HUES64 (cell line): ENCODE results near the gene TXK.

ENCODE experiments used
- H3K27ac ChIP-seq: 2 replicates; pipeline ENCODE4 v1.7.0; 2013; ENCODE audit warnings: low read depth, low read length, inconsistent platforms
- H3K27me3 ChIP-seq: 2 replicates; pipeline ENCODE4 v1.6.1; 2013; ENCODE audit warnings: mild to moderate bottlenecking, low read length; ENCODE audit not compliant: insufficient read depth
- H3K36me3 ChIP-seq: 2 replicates; pipeline ENCODE4 v1.6.1; 2013; ENCODE audit warnings: mild to moderate bottlenecking, low read length; ENCODE audit not compliant: insufficient read depth
- H3K4me1 ChIP-seq: 2 replicates; pipeline ENCODE4 v1.6.1; 2013; ENCODE audit warnings: mild to moderate bottlenecking, low read length, moderate library complexity; ENCODE audit not compliant: insufficient read depth
- H3K4me3 ChIP-seq: 2 replicates; pipeline ENCODE4 v1.5.1; 2013; ENCODE audit warnings: mild to moderate bottlenecking, low read length, moderate library complexity
- H3K9ac ChIP-seq: 2 replicates; pipeline ENCODE4 v1.6.1; 2013; ENCODE audit warnings: mild to moderate bottlenecking, low read depth, low read length
- H3K9me3 ChIP-seq: 2 replicates; pipeline ENCODE4 v1.6.1; 2013; ENCODE audit warnings: low read depth, low read length; ENCODE audit not compliant: insufficient read depth
- WGBS: fragments of 150-250, 120-280 bp; methylation state at CpG from one replicate; pipeline ENCODE4 v1.1.7; 2013; ENCODE audit warnings: missing lambda C conversion rate; 5-methylcytosine and 5-hydroxymethylcytosine counted together

The TXK gene

GRCh38 chr4:48103483-48104139 is 30.4 kb downstream of the TXK start:
- H3K36me3 ChIP-seq = no peaks in the 10 kb centered on the region
- H3K27ac ChIP-seq = no peak overlapping the region
- no peak overlapping the region for H3K9ac ChIP-seq
- H3K9me3 ChIP-seq = no peaks in the 10 kb centered on the region
- no peaks in the 10 kb centered on the region for H3K4me1 ChIP-seq
- H3K27me3 ChIP-seq = no peaks in the 10 kb centered on the region
- no peak overlapping the region for H3K4me3 ChIP-seq
- 76% methylated on average over 3 of the region's 3 CpGs for WGBS

GRCh38 chr4:48102303-48102702 is 31.7 kb downstream of the TXK start:
- Histone ChIP-seq H3K4me3 (no peak overlapping the region), H3K4me1 (no peaks in the 10 kb centered on the region), H3K27ac (no peak overlapping the region), H3K36me3 (no peaks in the 10 kb centered on the region), H3K27me3 (no peaks in the 10 kb centered on the region), H3K9me3 (no peaks in the 10 kb centered on the region), H3K9ac (no peak overlapping the region)
- 100% methylated on average over 2 of the region's 3 CpGs for WGBS

- Histone ChIP-seq H3K9ac (no peak overlapping the region), H3K4me1 (no peaks in the 10 kb centered on the region), H3K36me3 (no peaks in the 10 kb centered on the region), H3K27ac (no peak overlapping the region), H3K9me3 (no peaks in the 10 kb centered on the region), H3K4me3 (no peak overlapping the region), H3K27me3 (no peaks in the 10 kb centered on the region)
- WGBS = 100% methylated on average over 1 of the region's 1 CpG
Measured at GRCh38 chr4:48100256-48100655, 33.8 kb downstream of the TXK start.

- whole genome bisulfite sequencing = 90% methylated on average over 2 of the region's 2 CpGs
- no peaks in the 10 kb centered on the region for H3K9me3 ChIP-seq
- H3K9ac ChIP-seq = no peak overlapping the region
- H3K4me1 ChIP-seq = peaks cover 6% of the 10 kb centered on the region; the same call in 1 of the 2 replicates
- H3K36me3 ChIP-seq = no peaks in the 10 kb centered on the region
- no peaks in the 10 kb centered on the region for H3K27me3 ChIP-seq
- no peak overlapping the region for H3K27ac ChIP-seq
- H3K4me3 ChIP-seq = no peak overlapping the region
Measured at GRCh38 chr4:48095441-48095840, 38.6 kb downstream of the TXK start.

GRCh38 chr4:48093991-48094416 is 40.0 kb downstream of the TXK start:
- 50% methylated on average over 2 of the region's 3 CpGs for WGBS
- H3K4me1 ChIP-seq = peaks cover 6% of the 10 kb centered on the region; the same call in 1 of the 2 replicates
- no peak overlapping the region for H3K4me3 ChIP-seq
- H3K27me3 ChIP-seq = no peaks in the 10 kb centered on the region
- H3K9me3 ChIP-seq = no peaks in the 10 kb centered on the region
- H3K27ac ChIP-seq = no peak overlapping the region
- H3K9ac ChIP-seq = no peak overlapping the region
- H3K36me3 ChIP-seq = no peaks in the 10 kb centered on the region

GRCh38 chr4:48090621-48091020 is 43.4 kb downstream of the TXK start:
- WGBS = 90% methylated on average over 5 of the region's 5 CpGs
- Histone ChIP-seq H3K4me1 (peaks cover 6% of the 10 kb centered on the region; the same call in 1 of the 2 replicates), H3K4me3 (no peak overlapping the region), H3K9ac (no peak overlapping the region), H3K27me3 (no peaks in the 10 kb centered on the region), H3K36me3 (no peaks in the 10 kb centered on the region), H3K27ac (no peak overlapping the region), H3K9me3 (no peaks in the 10 kb centered on the region)

- Histone ChIP-seq H3K9ac (no peak overlapping the region), H3K9me3 (no peaks in the 10 kb centered on the region)
Measured at GRCh38 chr4:48085821-48086589, 48.0 kb downstream of the TXK start.

GRCh38 chr4:48082956-48083355 is 51.1 kb downstream of the TXK start:
- Histone ChIP-seq H3K9ac (no peak overlapping the region), H3K4me1 (0 out of 2 replicates have a peak, but pooled peaks cover 4% of the 10 kb centered on the region), H3K9me3 (no peaks in the 10 kb centered on the region), H3K4me3 (no peak overlapping the region), H3K36me3 (no peaks in the 10 kb centered on the region), H3K27ac (no peak overlapping the region), H3K27me3 (no peaks in the 10 kb centered on the region)
- 85% methylated on average over 2 of the region's 2 CpGs for WGBS

More at GRCh38 chr4:48085821-48086589, 48.0 kb downstream of the TXK start:
- no peaks in the 10 kb centered on the region for H3K27me3 ChIP-seq
- no peak overlapping the region for H3K4me3 ChIP-seq
- H3K27ac ChIP-seq = no peak overlapping the region
- H3K36me3 ChIP-seq = no peaks in the 10 kb centered on the region
- H3K4me1 ChIP-seq = no peaks in the 10 kb centered on the region
- WGBS = 71% methylated on average over 8 of the region's 8 CpGs

GRCh38 chr4:48081196-48081595 is 52.9 kb downstream of the TXK start:
- Histone ChIP-seq H3K27me3 (no peaks in the 10 kb centered on the region), H3K27ac (no peak overlapping the region), H3K36me3 (no peaks in the 10 kb centered on the region), H3K9me3 (no peaks in the 10 kb centered on the region), H3K4me1 (0 out of 2 replicates have a peak, but pooled peaks cover 4% of the 10 kb centered on the region), H3K4me3 (no peak overlapping the region), H3K9ac (no peak overlapping the region)
- 94% methylated on average over 1 of the region's 1 CpG for WGBS

GRCh38 chr4:48079972-48080391 is 54.1 kb downstream of the TXK start:
- Histone ChIP-seq H3K9me3 (no peaks in the 10 kb centered on the region), H3K27ac (no peak overlapping the region), H3K9ac (no peak overlapping the region), H3K4me1 (0 out of 2 replicates have a peak, but pooled peaks cover 4% of the 10 kb centered on the region), H3K4me3 (no peak overlapping the region), H3K36me3 (no peaks in the 10 kb centered on the region), H3K27me3 (no peaks in the 10 kb centered on the region)
- WGBS = 95% methylated on average over 3 of the region's 3 CpGs

GRCh38 chr4:48078862-48079655 is 55.0 kb downstream of the TXK start:
- Histone ChIP-seq H3K27ac (no peak overlapping the region), H3K9me3 (no peaks in the 10 kb centered on the region), H3K4me3 (no peak overlapping the region), H3K36me3 (no peaks in the 10 kb centered on the region), H3K4me1 (0 out of 2 replicates have a peak, but pooled peaks cover 4% of the 10 kb centered on the region), H3K9ac (no peak overlapping the region), H3K27me3 (no peaks in the 10 kb centered on the region)
- 94% methylated on average over 3 of the region's 5 CpGs for WGBS
